ENCODE data around the gene MEAK7.

- TF ChIP-seq CTCF (conservative IDR thresholded peaks at IDR 0.05; ENCODE audit: low read depth, low read length) (no peak), MXI1 (IDR thresholded peaks at IDR 0.05; ENCODE audit: borderline replicate concordance, low read depth, low read length) (no peak)
Measured at GRCh38 chr16:84511831-84512230, 7.4 kb upstream of the MEAK7 start.
